ENCODE measurements around the gene OR4C15.

Gene OR4C15

DNA sequence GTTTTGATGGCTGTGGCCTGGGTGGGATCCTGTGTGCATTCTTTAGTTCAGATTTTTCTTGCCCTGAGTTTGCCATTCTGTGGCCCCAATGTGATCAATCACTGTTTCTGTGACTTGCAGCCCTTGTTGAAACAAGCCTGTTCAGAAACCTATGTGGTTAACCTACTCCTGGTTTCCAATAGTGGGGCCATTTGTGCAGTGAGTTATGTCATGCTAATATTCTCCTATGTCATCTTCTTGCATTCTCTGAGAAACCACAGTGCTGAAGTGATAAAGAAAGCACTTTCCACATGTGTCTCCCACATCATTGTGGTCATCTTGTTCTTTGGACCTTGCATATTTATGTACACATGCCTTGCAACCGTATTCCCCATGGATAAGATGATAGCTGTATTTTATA, 18.3 kb downstream of the OR4C15 start:
- no peak for ATAC-seq
- no peak for TF ChIP-seq ARNTL (CRISPR knock-in tag; IDR thresholded peaks at IDR 0.05; ENCODE audit: borderline replicate concordance, low read depth)
- TF ChIP-seq ZNF565 (CRISPR knock-in tag; conservative IDR thresholded peaks at IDR 0.05; ENCODE audit: low read depth) = no peak
- no peak for TF ChIP-seq TOX (CRISPR knock-in tag; IDR thresholded peaks at IDR 0.05; ENCODE audit: borderline replicate concordance)
- no peak for TF ChIP-seq OSR1 (CRISPR knock-in tag; IDR thresholded peaks at IDR 0.05)
- TF ChIP-seq, protein P1, sequence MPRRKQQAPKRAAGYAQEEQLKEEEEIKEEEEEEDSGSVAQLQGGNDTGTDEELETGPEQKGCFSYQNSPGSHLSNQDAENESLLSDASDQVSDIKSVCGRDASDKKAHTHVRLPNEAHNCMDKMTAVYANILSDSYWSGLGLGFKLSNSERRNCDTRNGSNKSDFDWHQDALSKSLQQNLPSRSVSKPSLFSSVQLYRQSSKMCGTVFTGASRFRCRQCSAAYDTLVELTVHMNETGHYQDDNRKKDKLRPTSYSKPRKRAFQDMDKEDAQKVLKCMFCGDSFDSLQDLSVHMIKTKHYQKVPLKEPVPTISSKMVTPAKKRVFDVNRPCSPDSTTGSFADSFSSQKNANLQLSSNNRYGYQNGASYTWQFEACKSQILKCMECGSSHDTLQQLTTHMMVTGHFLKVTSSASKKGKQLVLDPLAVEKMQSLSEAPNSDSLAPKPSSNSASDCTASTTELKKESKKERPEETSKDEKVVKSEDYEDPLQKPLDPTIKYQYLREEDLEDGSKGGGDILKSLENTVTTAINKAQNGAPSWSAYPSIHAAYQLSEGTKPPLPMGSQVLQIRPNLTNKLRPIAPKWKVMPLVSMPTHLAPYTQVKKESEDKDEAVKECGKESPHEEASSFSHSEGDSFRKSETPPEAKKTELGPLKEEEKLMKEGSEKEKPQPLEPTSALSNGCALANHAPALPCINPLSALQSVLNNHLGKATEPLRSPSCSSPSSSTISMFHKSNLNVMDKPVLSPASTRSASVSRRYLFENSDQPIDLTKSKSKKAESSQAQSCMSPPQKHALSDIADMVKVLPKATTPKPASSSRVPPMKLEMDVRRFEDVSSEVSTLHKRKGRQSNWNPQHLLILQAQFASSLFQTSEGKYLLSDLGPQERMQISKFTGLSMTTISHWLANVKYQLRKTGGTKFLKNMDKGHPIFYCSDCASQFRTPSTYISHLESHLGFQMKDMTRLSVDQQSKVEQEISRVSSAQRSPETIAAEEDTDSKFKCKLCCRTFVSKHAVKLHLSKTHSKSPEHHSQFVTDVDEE (CRISPR knock-in tag; IDR thresholded peaks at IDR 0.05) = no peak
- no peak for TF ChIP-seq PPARA (CRISPR knock-in tag; IDR thresholded peaks at IDR 0.05; ENCODE audit: borderline replicate concordance)
- TF ChIP-seq, protein P2, sequence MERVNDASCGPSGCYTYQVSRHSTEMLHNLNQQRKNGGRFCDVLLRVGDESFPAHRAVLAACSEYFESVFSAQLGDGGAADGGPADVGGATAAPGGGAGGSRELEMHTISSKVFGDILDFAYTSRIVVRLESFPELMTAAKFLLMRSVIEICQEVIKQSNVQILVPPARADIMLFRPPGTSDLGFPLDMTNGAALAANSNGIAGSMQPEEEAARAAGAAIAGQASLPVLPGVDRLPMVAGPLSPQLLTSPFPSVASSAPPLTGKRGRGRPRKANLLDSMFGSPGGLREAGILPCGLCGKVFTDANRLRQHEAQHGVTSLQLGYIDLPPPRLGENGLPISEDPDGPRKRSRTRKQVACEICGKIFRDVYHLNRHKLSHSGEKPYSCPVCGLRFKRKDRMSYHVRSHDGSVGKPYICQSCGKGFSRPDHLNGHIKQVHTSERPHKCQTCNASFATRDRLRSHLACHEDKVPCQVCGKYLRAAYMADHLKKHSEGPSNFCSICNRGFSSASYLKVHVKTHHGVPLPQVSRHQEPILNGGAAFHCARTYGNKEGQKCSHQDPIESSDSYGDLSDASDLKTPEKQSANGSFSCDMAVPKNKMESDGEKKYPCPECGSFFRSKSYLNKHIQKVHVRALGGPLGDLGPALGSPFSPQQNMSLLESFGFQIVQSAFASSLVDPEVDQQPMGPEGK (CRISPR knock-in tag; IDR thresholded peaks at IDR 0.05; ENCODE audit: borderline replicate concordance) = no peak
- no peak for TF ChIP-seq RARB (CRISPR knock-in tag; IDR thresholded peaks at IDR 0.05)
- TF ChIP-seq TCF4 (CRISPR knock-in tag; IDR thresholded peaks at IDR 0.05; ENCODE audit: borderline replicate concordance) = no peak
